Suprapubic skin (tissue), 4 donors: ENCODE data around the gene RBM19. TPM values are rescaled to one million over a fixed set of nuclear protein-coding genes. Genes with fewer than 3 reads are reported as not detected.

Source experiments
- DNase-seq, 2 donors: peaks; one replicate each; pipeline ENCODE4 v3.0.0-alpha.2; 2019; ENCODE audit warnings: low spot score in 2 of 2
- H3K27ac ChIP-seq: fragments of 200-600 bp; sonication (generic); one replicate; pipeline ENCODE4 v1.5.1; 2019
- H3K27me3 ChIP-seq: fragments of 200-600 bp; sonication (generic); one replicate; pipeline ENCODE4 v1.5.1; 2019
- H3K36me3 ChIP-seq: fragments of 200-600 bp; sonication (generic); one replicate; pipeline ENCODE4 v1.5.1; 2019
- H3K4me1 ChIP-seq: fragments of 200-600 bp; sonication (generic); one replicate; pipeline ENCODE4 v1.5.1; 2019
- H3K4me3 ChIP-seq: fragments of 200-600 bp; sonication (generic); one replicate; pipeline ENCODE4 v1.5.1; 2019; ENCODE audit warnings: mild to moderate bottlenecking
- H3K9me3 ChIP-seq: fragments of 200-600 bp; sonication (generic); one replicate; pipeline ENCODE4 v1.5.1; 2019
- CTCF ChIP-seq, 2 donors: fragments of 200-600 bp in 1 of 2; fragments of 450-650 bp in 1 of 2; sonication (generic) in 1 of 2; IDR thresholded peaks; one replicate each; pipeline ENCODE4 v1.5.1; 2016 to 2019; ENCODE audit warnings: antibody characterized with exemption in 2 of 2, mild to moderate bottlenecking in 1 of 2, moderate library complexity in 1 of 2
- EP300 ChIP-seq: sonication (generic); formaldehyde crosslinking; IDR thresholded peaks from one replicate; pipeline ENCODE4 v1.6.1; 2017; ENCODE audit warnings: antibody characterized with exemption
- POLR2A ChIP-seq, 2 donors: fragments of 450-650 bp; IDR thresholded peaks; one replicate each; pipeline ENCODE4 v1.6.1; 2017; ENCODE audit warnings: antibody characterized with exemption in 2 of 2, mild to moderate bottlenecking in 2 of 2, moderate library complexity in 2 of 2
- POLR2AphosphoS5 ChIP-seq, 3 donors: sonication (generic); formaldehyde crosslinking; IDR thresholded peaks; one replicate each; pipeline ENCODE4 v1.6.1; 2017; ENCODE audit warnings: antibody characterized with exemption in 3 of 3
- WGBS: methylation state at CpG from one replicate; pipeline ENCODE4 v1.1.5; 2018; 5-methylcytosine and 5-hydroxymethylcytosine counted together
- total RNA-seq, 4 donors: library from RNA; depleted of rRNA; stranded (reverse); fragments of >200 nt; gene quantifications; one replicate each; pipeline ENCODE4 v1.1.0, GENCODE V29; 2016

Gene RBM19
- total RNA-seq, 4 donors from 2014 or later = 26.8 to 51.4 (median 28.2) TPM

DNA sequence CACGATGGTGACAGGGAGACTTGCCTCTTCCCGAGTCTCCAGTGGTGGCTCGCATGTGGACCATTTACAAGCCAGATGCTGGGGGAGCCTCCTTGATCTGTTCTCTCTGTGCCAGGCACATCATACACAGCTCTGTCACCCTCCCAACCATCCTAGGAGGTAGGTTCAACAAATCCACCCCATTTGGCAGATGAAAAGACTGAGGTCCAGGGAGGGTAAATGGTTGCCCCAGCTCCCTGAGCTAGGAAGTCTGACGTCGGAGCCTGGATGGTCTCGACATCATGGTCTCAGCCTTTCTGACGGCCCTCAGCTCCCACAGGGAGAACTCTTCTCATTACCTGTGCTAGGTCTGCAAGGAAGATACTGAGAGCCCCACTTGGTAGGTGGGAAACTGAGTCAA is 189.6 kb downstream of the RBM19 start:
- Histone ChIP-seq H3K4me3 (no peak overlapping the region), H3K36me3 (no peaks in the 10 kb centered on the region), H3K27me3 (peaks cover 47% of the 10 kb centered on the region), H3K9me3 (no peaks in the 10 kb centered on the region), H3K27ac (no peak overlapping the region), H3K4me1 (no peaks in the 10 kb centered on the region)
- WGBS = 86% methylated on average over 7 of the region's 7 CpGs
- TF ChIP-seq POLR2A (IDR thresholded peaks at IDR 0.05) (no peak), CTCF (IDR thresholded peaks at IDR 0.05) (no peak), EP300 (no peak), POLR2AphosphoS5 (IDR thresholded peaks at IDR 0.05) (no peak)
- DNase-seq = no peak

DNA sequence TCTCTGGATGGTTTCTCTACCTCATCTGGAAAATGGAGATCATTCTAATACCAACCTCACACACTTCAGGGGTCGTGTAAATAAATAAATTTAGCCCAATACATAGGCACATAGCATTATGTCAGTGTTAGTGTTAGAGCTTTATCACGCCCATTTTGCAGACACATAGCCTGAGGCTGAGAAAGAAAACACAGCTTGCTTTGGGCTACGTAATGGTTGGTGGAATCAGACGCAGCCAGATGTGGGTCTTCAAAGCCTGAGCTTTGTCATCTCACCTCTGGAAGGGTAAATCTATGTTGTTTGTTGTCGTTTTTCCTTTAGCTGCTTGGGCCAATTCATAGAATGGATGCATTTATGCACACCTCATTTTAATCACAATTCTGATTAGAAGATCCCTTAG is 191.6 kb downstream of the RBM19 start:
- 72% methylated on average over 5 of the region's 5 CpGs for WGBS
- Histone ChIP-seq H3K27me3 (peaks cover 41% of the 10 kb centered on the region), H3K9me3 (no peaks in the 10 kb centered on the region), H3K4me3 (no peak overlapping the region), H3K36me3 (no peaks in the 10 kb centered on the region), H3K4me1 (no peaks in the 10 kb centered on the region), H3K27ac (no peak overlapping the region)
- no peak for DNase-seq
- no peak for TF ChIP-seq POLR2A (IDR thresholded peaks at IDR 0.05)
- no peak for TF ChIP-seq CTCF (IDR thresholded peaks at IDR 0.05)
- TF ChIP-seq EP300 = no peak
- no peak for TF ChIP-seq POLR2AphosphoS5 (IDR thresholded peaks at IDR 0.05)

- no peak for DNase-seq
- no peak overlapping the region for H3K27ac ChIP-seq
- peaks cover 42% of the 10 kb centered on the region for H3K27me3 ChIP-seq
These were observed 193.6 kb downstream of the RBM19 start for GRCh38 chr12:113772505-113773030.

DNA sequence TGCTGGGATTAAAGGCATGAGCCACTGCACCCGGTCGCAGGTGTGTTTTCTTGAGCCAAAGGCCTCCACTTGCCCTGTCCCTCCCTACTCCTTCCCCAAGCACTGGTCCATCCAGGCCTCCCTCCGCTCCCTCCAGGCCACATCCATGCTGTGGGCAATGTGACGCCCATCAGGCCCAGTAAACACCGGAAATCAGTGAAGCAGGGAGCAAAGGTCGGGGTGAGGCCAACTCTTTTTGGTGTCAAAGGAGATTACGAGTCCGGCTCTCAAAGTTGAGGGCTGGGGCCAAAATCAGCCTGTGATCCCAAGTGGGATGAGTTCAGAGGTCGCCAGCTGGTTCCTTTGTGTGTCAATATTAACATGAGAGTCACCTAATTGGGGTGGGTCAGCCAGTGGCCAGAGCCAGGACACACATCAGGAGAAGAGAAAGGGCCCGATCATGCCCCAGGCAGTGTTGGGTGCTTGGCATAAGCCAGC is 195.7 kb downstream of the RBM19 start:
- Histone ChIP-seq H3K36me3 (no peaks in the 10 kb centered on the region), H3K4me1 (no peaks in the 10 kb centered on the region), H3K27me3 (peaks cover 44% of the 10 kb centered on the region), H3K4me3 (no peak overlapping the region), H3K9me3 (no peaks in the 10 kb centered on the region), H3K27ac (no peak overlapping the region)
- no peak for DNase-seq
- 66% methylated on average over 10 of the region's 10 CpGs for WGBS
- TF ChIP-seq POLR2A (IDR thresholded peaks at IDR 0.05) = no peak
- TF ChIP-seq POLR2AphosphoS5 (IDR thresholded peaks at IDR 0.05) = no peak
- no peak for TF ChIP-seq EP300
- no peak for TF ChIP-seq CTCF (IDR thresholded peaks at IDR 0.05)

More at GRCh38 chr12:113772505-113773030, 193.6 kb downstream of the RBM19 start:
- Histone ChIP-seq H3K9me3 (no peaks in the 10 kb centered on the region), H3K4me1 (no peaks in the 10 kb centered on the region), H3K4me3 (no peak overlapping the region), H3K36me3 (no peaks in the 10 kb centered on the region)
- WGBS = 67% methylated on average over 6 of the region's 6 CpGs
- TF ChIP-seq POLR2A (IDR thresholded peaks at IDR 0.05) = no peak
- no peak for TF ChIP-seq POLR2AphosphoS5 (IDR thresholded peaks at IDR 0.05)
- TF ChIP-seq CTCF (IDR thresholded peaks at IDR 0.05) = no peak
- no peak for TF ChIP-seq EP300

GRCh38 chr12:113769305-113769704 is 196.8 kb downstream of the RBM19 start:
- TF ChIP-seq POLR2A (IDR thresholded peaks at IDR 0.05) (no peak), CTCF (IDR thresholded peaks at IDR 0.05) (no peak), EP300 (no peak), POLR2AphosphoS5 (IDR thresholded peaks at IDR 0.05) (no peak)

More at GRCh38 chr12:113769305-113769704, 196.8 kb downstream of the RBM19 start:
- DNase-seq = no peak
- no peaks in the 10 kb centered on the region for H3K9me3 ChIP-seq
- 73% methylated on average over 3 of the region's 9 CpGs for WGBS
- H3K4me3 ChIP-seq = no peak overlapping the region
- H3K27ac ChIP-seq = no peak overlapping the region
- no peaks in the 10 kb centered on the region for H3K36me3 ChIP-seq
- H3K27me3 ChIP-seq = peaks cover 54% of the 10 kb centered on the region
- no peaks in the 10 kb centered on the region for H3K4me1 ChIP-seq
